ENCODE results near the gene TSPAN18.

The TSPAN18 gene

DNA sequence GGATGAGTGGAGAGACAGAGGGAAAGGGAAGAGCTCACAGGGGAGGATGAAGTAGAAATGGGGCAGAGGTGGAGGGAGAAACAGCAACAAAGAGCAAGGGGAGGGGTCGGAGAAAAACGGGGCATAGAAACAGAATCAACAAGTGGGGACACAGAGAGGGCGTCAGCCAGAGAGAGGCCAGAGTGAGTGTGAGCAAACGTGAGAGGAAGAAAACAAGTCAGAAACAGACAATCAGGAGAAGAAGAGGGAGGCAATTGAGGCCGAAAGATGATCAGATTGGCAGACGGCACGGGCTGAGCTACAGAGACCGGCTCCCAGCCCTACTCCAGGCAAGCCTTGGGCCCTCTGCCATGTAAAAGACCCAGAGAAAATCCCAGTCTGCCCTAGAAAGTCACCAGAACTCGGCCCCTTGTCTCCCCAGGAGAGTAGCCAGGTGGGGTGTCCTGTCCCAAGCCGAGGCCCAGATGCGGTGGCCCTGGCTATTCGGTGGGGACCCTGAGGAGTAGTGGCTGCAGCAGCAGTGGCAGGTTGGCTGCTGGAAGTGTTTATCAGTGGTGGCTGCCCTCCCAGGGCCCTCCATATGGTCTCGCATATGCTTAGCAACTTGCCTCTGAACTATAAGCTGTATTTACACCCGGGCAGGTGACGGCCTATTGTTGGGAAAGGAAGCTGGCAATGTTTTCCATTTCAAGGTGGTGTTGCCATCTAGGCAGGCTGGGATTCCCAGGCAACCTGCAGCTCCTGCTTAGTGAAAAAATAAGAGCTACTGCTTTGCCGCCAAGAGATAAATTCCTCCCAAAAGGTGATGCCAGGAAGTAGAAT is 14.8 kb upstream of the TSPAN18 start:
- TF ChIP-seq, protein P1, sequence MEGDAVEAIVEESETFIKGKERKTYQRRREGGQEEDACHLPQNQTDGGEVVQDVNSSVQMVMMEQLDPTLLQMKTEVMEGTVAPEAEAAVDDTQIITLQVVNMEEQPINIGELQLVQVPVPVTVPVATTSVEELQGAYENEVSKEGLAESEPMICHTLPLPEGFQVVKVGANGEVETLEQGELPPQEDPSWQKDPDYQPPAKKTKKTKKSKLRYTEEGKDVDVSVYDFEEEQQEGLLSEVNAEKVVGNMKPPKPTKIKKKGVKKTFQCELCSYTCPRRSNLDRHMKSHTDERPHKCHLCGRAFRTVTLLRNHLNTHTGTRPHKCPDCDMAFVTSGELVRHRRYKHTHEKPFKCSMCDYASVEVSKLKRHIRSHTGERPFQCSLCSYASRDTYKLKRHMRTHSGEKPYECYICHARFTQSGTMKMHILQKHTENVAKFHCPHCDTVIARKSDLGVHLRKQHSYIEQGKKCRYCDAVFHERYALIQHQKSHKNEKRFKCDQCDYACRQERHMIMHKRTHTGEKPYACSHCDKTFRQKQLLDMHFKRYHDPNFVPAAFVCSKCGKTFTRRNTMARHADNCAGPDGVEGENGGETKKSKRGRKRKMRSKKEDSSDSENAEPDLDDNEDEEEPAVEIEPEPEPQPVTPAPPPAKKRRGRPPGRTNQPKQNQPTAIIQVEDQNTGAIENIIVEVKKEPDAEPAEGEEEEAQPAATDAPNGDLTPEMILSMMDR (IDR thresholded peaks at IDR 0.05), result no peak

DNA sequence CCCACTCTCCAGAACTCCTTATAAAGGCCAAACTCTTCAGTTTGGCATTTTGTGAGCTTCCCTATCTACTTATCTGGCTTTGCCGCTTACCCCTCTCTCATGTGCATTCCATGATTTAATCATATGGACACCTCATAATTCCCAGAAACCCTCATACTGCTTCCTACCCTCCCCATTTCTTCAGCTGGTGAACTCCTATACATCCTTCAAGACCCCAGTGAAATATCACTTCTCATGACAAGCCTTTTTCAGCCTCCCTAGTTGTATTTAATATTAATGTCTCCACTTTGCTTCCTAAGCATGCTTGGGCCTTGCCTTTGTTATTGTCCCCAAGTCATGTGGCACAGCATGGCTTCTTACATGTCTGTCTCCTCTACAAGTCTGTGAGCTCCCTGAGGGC is 13.7 kb upstream of the TSPAN18 start:
- TF ChIP-seq, protein P1 (IDR thresholded peaks at IDR 0.05), result no peak

DNA sequence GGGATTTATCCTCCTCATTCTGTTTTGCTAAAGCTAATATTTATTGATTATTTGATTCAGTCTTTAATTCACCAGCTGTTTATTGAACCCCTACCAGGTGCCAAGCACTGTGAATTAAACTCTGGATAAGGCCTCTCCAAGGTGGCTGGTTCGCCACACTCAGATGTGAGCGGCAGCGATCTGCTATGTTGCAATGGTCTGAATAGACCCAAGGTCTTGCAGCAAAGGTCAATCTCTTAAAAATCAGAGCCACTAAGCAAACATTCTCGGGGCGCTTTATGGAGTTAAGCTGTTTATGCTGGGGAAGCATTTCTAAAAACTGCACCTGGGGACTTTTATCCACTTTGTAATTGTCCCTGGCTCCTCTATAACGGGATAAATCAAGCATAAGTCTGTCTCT is 10.5 kb upstream of the TSPAN18 start:
- TF ChIP-seq, protein P1 (IDR thresholded peaks at IDR 0.05), result no peak

DNA sequence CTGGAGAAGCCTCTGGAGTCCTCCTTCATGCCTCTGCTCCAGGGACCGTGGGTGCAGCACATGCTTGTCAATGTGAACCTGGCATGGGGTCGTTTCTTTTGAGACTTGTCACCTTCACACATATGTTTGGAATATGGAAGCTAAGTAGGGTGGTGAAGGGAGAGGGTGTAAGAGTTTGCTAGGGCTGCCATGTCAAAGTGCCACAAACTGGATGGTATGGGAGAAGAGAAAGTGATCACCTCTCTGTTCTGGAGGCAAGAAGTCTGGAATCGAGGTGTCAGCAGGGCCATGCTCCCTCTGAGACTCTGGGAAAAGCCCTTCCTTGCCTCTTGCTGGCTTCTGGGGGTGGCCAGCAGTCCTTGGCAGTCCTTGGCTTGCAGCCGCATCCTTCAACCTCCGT is 8.7 kb upstream of the TSPAN18 start:
- TF ChIP-seq, protein P1 (IDR thresholded peaks at IDR 0.05), result no peak

DNA sequence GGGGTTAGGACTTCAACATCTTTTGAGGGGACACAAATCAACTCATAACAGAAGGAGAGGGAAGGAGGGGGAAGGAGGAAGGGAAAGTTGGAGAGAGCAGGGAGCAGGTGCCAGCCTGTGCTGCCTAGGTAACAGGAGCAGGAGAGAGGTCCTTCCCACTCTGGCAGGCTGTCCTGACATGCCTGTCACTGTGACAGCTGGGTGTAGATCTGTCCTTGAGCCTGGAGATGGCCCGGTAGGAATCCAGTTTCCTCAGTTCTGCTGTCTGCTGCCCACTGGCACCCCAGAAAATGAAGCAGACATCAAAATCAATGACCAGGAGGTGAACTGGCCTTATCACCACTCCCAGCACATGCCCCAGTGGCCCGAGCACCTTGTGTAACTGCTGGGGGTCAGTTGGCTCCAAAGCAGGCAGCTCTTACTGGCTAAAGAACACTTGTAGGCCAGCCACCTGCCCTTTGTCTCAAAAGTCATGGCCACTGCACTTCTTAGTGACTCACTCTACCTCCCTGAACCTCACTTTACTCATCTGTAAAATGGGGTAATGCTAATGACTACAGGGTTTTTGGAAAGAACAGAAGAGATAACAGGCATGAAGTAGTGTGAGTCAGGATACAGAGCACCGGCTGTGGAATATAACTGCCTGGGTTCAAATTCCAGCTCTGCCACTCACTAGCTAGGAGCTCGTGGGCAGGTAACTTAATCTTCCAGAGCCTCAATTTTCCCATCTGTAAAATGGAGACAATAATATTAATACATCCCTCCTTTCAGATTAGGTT is 8.0 kb upstream of the TSPAN18 start:
- TF ChIP-seq, protein P1 (IDR thresholded peaks at IDR 0.05), result no peak

DNA sequence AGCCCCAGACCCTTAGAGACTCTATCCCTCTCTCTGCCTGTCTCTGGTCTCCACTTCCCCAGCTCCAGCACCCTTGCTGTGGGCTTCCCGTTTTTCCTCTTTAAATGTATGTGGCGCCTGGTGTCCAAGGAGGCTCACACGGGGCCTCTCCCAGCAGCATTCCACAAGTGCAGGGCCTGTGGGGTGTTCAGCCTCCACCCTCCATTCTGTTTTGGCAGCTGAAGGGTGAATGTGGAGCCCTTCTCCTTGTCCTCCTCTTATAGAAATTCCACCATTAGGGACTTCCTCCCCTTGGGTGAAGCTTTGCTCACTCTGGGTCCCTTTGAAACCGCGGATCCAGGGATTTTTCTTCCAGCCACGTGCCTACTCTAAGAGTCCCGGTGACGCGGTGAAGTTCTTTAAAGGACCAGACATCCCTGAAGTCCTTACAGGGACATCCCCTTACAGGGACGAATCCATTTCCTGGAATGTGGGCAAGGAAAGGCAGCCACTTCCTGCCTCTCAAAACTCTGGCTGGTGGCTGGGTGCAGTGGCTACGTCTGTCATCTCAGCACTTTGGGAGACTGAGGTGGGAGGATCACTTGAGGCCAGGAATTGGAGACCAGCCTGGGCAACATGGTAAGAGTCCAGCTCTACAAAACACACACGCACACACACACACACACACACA is 1.6 kb upstream of the TSPAN18 start:
- TF ChIP-seq, protein P1 (IDR thresholded peaks at IDR 0.05), result no peak

DNA sequence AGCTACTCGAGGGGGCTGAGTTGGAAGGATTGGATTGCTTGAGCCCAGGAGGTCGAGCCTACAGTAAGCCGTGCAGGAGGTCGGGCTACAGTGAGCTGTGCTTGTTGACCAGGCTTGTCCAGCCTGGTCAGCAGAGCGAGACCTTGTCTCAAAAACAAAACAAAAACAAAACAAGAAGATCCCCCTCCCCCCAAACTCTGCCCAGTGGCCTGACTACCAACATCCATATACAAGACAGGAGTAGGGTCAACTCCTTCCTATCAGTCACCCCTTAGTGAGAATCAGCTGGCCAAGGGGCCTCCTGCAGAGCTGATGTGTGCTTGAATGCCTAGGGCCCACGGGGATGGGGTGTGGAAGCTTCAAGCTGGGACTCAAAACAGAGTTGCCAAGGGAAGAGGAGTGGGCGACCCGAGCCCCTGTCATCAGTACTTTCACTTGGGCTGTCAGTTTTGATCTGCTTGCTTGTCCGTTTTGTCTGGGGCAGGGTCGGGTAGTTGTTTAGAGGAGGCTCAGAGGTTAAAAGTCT is 942 bp upstream of the TSPAN18 start:
- TF ChIP-seq, protein P1 (IDR thresholded peaks at IDR 0.05), result no peak
